SU-DHL-6 (cell line): ENCODE data around the gene PALM2AKAP2.

Source experiments
- EZH2phosphoT487 ChIP-seq: fragments of 200-600 bp; sonication (generic), shearing (Covaris generic); conservative IDR thresholded peaks from 2 replicates; pipeline ENCODE4 v1.6.1; 2018; ENCODE audit warnings: mild to moderate bottlenecking, antibody characterized with exemption, low read length, moderate library complexity, mixed read lengths
- TF ChIP-seq, protein P1 (sequence below): fragments of 200-600 bp; sonication (generic); IDR thresholded peaks from one replicate; pipeline ENCODE4 v1.5.1; 2017; ENCODE audit warnings: antibody characterized with exemption, mild to moderate bottlenecking, low read length, moderate library complexity; ENCODE audit not compliant: insufficient read depth, poor library complexity, severe bottlenecking

- no peak for TF ChIP-seq EZH2phosphoT487
- TF ChIP-seq, protein P1, sequence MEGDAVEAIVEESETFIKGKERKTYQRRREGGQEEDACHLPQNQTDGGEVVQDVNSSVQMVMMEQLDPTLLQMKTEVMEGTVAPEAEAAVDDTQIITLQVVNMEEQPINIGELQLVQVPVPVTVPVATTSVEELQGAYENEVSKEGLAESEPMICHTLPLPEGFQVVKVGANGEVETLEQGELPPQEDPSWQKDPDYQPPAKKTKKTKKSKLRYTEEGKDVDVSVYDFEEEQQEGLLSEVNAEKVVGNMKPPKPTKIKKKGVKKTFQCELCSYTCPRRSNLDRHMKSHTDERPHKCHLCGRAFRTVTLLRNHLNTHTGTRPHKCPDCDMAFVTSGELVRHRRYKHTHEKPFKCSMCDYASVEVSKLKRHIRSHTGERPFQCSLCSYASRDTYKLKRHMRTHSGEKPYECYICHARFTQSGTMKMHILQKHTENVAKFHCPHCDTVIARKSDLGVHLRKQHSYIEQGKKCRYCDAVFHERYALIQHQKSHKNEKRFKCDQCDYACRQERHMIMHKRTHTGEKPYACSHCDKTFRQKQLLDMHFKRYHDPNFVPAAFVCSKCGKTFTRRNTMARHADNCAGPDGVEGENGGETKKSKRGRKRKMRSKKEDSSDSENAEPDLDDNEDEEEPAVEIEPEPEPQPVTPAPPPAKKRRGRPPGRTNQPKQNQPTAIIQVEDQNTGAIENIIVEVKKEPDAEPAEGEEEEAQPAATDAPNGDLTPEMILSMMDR, result no peak
Observed at GRCh38 chr9:109753308-109753707, 26.7 kb upstream of the PALM2AKAP2 start.
